HG03460 (cell line): ENCODE data around the gene COL23A1.

Experiments used
- ATAC-seq: cut with Tn5 transposase; IDR thresholded peaks from one replicate; pipeline ENCODE4 v1.9.1; 2021; ENCODE audit not compliant: unreplicated experiment

The COL23A1 gene

DNA sequence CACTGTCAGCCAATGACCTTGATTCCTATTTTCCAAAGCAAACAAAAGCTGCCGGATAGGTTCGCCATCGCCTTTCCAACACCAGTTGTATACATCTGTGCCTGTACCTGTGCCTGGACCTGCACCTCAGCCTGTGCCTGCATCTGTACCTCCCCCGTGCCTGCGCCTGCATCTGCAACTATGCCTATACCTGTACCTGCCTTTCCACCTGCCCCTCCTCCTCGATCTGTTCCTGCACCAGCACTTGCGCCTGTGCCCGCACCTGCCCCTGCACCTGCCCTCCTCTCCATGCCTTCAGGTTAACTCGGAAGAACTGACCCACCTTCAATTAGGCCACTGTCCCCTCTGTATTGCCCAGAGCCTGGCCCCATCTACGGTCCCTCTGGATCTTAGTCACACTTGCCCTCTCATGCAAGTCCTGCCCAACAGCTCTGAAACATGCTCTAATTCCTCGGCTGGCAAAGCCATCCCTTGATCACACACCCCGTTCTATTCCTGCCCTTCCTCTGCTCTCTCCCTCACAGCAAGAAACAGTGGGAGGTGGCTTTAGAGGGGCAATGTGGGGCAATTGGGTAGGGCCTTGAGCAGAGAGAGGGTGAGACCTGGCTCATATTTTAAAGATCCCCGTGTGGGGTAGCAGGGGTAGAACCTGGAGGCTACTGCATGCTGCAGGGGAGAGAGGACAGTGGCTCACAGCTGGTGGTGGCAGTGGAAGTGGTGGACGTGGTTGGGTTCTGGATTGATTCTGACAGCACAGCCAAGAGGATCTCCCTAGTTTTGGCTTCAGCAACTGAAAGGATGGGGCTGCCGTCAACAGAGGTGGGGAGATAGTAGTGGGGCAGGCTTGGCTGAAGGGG lies 298.0 kb downstream of the COL23A1 start:
- ATAC-seq, result no peak

- ATAC-seq, result no peak
These were observed 299.0 kb downstream of the COL23A1 start for GRCh38 chr5:178291161-178291561.

DNA sequence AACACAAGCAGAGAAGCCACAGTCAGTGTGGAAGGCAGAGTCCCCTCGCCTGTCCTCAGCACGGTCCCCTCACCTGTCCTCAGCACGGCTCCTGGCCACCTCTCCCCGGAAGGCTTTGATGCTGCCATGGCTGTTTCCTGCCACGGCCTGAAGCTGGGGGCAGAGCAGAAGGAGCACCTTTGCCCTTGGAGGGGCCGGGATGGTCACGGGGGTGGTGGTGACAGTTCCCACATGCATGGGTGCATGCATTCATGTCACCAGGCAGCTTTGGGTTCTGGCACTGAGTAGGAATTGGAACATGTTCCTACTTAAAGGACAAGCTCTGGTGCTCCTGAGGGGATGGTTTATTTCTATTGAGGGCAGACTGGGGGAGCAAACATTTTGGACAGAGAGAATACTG lies 299.8 kb downstream of the COL23A1 start:
- ATAC-seq, result no peak

- ATAC-seq, result no peak
These were observed 300.8 kb downstream of the COL23A1 start for GRCh38 chr5:178289438-178289837.

- no peak for ATAC-seq
These were observed 301.5 kb downstream of the COL23A1 start for GRCh38 chr5:178288401-178289368.

- ATAC-seq, result no peak
These were observed 302.4 kb downstream of the COL23A1 start for GRCh38 chr5:178287791-178288105.

DNA sequence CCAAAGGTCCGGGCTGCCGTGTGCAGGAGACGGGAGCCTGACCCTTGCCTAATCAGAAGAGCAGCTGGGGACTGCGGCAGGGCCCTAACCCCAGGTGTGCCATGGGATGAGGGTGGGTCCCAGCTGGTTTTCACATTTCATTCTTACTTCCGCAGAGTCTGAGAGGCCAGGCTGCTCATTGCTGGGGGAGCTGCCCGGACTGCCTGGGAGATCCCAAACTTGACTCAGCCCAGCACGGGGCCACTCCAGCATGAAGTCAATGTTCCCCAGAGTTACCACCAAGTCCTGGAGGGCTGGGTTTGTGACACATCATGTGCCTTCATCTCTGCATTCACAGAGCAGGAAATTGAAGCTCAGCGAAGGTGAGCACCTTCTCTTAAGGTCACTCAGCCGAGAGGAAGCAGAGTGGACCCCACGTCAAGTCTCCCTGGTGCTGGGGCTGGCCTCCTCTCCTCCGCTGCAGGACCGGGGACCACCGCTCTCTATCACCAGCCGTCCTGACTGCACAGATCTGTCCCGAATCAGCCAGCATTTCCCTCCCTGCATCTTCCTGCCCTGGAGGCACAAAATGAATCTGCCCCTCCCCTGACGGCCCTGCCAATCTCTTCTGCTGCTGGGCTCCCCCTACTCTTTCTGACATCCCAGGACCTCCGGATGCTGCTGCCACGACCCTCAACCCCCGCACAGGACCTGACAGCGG lies 303.0 kb downstream of the COL23A1 start:
- ATAC-seq, result no peak

DNA sequence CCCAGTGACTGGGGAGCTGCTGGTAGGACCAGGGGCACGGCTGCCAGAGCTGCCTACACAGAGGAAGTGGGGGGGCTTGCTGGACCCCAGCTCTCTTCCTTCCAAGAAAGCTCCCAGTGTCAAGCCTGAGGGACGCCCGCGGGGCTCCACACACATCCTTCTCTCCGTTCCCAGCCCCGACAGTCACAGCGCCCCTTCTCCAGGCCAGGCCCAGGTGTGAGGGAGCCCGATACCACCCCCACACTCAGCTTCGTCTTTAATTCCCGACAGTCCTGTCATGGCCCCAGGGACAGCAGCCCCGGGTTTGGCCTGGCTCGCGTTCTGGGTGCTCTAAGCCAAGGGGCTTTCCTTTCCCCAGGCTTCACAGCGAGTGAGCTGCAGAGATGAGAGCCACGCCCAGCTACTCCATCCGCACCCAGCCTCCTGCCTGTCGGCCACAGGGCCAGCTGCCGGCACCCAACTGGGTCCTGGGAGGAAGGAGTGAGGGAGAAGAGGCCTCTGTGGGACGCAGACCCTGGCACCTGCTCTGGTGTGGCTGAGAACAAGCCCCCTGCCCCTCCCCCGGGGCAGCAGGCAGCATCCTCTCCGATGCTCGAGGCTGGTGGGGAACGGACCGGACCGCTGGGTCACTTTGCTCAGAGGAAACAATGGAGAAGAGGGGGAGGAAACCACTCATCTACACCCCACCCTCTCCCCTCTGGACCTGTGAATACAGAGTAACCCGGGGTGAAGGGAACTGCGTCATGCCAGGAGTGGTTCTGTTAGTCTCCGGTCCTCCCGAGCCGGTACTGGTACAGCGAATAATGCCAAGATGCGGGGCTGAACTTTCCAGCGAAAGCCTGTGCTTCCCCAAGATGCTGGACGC lies 303.7 kb downstream of the COL23A1 start:
- no peak for ATAC-seq

DNA sequence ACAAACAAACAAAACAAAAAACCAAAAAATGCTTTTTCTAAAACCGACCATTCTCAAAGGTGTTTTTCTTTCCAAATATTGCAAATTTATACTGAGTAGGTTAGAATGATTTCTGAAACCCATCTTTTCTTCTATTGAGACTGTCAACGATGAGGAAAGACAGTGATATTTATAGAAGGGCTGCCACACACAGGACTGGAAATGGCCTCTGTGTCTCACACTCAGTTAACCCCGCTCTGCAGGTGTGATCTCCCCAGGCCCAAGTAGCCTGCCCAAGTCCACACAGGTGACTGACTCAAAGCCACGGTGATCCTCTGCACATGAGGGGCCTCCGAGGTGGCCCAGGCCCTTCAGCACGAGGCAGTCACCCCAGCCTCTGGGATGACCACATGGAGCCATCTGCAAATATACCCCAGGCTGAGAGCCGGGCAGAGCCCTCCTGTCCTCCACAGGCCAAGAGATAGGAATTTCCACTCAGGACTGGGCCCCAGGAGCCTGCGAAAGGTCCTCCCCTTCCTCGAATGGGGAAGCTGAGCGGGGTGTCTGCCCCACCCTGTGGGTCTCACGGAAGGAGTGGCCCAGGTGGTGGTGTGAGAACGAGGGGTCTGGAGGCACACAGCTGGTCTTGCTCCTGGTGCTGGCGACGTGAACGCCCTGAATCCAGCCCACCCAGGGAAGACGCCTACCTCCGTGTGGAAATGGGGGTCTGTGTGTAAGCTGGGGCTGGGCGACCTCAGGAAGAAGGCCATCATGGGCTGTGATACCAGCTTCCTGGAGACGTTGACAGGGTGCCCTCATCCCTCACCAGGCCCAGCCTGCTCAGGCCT lies 304.6 kb downstream of the COL23A1 start:
- no peak for ATAC-seq

DNA sequence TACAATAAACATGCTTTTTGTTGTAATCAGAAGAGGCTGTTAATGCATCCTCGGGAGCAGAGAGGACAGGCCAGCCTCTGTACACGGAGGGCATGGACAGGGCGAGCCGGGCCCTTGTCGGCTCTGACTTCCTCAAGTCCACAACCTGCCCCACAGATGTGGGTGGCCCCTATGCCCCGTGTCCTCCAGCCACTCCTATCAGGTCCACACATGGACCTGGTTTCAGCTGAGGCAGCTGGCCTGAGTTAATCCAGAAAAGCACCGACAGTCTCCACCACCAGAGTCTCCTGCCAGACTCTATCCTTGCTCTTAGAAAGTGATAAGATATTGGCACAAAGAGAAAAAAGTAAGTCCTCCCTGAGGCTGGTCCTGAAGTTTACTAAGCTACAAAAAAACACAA lies 305.2 kb downstream of the COL23A1 start:
- no peak for ATAC-seq

DNA sequence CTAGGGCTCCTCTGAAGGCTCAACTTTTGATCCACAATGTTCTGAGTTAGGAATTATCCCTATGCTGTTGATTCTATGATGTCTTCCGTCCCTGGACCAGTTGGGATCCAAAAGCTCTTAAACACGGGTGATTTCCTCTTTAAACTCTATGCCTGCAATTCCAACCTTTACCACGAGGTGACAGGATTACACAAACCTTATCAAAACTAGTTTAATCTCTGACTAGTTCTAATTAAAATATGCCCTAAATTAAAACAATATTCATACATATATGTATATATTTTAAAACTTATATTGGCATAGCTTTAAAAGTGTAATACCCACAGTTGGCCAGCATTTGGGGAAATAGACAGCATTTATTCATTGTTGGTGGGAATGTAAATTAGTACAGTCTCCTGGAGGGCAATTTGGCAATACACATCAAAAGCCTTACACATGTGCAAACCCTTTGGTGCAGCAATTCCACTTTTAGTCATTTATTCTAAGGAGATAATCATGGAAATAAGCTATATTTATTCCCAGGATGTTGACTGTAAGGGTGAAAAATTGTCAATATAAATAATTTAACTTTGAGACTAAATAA lies 306.0 kb downstream of the COL23A1 start:
- ATAC-seq, result no peak

GRCh38 chr5:178283520-178283919 lies 306.7 kb downstream of the COL23A1 start:
- no peak for ATAC-seq

GRCh38 chr5:178282391-178282790 lies 307.8 kb downstream of the COL23A1 start:
- ATAC-seq, result no peak

DNA sequence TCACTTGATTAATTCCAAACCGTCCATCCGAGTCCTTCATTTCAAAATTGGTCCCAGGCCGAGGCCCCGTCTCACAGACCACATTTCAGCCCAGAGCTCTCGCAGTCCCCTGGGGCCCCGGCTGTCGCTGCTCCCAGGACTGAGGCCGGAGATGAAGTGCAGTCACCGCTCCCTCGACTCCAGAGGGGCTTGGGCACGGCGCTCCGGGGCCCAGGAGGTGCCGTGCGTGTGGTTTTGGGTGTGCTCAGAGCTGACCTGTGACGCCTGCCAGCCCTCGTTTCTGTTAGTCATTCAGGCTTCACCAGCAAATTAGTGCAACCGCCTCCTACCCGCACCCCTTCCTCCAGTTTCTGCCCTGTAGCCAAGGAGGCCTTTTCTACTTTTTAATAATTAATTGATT lies 308.9 kb downstream of the COL23A1 start:
- no peak for ATAC-seq

DNA sequence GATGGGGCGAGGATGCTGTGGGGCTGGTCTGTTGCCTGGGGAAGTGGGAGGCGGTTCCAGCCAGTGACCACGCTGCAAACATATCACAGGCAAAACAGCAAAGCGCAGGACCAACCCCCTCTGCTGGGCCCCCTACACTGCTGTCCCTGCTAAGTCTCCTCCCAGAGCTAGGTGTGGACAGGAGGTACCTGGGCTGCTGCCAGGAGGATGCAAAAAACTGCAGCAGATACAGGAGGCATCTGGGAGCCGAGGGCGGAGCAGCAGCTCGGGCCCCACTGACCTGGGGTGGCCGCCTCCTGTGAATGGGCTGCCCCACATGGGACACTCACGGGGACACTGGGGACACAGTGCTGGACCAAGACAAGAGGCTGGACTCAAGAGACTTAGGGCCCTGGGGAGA lies 309.6 kb downstream of the COL23A1 start:
- no peak for ATAC-seq

DNA sequence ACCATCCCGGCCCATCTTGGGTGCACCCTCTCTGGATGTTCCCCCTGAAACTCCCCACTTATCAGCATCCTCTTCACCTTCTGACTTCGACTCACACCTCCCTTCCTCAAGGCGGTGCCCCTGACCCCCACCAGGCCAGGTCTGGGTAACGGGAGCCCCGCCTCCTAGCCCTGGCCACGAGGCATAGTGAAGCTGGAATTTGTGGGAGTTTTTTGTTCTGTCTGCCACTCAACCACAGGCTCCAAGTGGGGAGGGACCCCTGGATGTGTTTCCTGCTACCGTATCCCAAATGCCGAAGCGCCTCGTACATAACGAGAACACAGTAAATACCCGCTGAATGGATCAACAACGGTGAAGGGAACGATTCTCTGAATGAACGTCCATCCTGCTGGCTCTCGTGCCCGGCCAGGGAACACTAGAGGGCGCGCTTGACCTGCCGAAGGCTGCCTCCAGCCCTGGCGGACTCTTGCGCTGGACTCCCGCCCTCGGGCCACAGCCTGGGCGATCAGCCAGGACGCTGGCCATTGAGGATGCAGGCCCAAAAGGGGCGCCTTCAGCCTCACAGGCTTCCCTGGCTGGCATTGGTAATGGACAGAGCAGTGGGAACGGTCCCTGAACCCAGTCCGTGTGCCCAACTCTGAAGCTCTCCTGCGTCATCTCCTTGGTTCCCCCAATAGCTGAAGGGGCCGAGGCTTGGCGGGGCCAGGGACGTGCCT lies 310.3 kb downstream of the COL23A1 start:
- ATAC-seq, result peak; percentile 79

GRCh38 chr5:178279026-178279722 lies 311.0 kb downstream of the COL23A1 start:
- ATAC-seq, result no peak
